Immature natural killer cell (primary cell): ENCODE results near the gene ZYX. TPM values are rescaled to one million over a fixed set of nuclear protein-coding genes. Genes with fewer than 3 reads are reported as not detected.

Experiments used
- DNase-seq, 3 donors: peaks; one replicate each; pipeline ENCODE4 v3.0.0; 2022; ENCODE audit warnings: mixed read lengths in 1 of 3
- H3K27ac Mint-ChIP-seq, 6 donors: one replicate each; pipeline ENCODE4 v1.8.0; 2020; ENCODE audit warnings: mixed read lengths in 6 of 6, mild to moderate bottlenecking in 5 of 6, inconsistent platforms in 4 of 6, moderate library complexity in 3 of 6
- H3K27me3 Mint-ChIP-seq, 3 donors: one replicate each; pipeline ENCODE4 v1.8.0; 2020 to 2021; ENCODE audit warnings: low read depth in 3 of 3, mild to moderate bottlenecking in 3 of 3, mixed read lengths in 3 of 3, moderate library complexity in 3 of 3, inconsistent platforms in 1 of 3
- H3K36me3 Mint-ChIP-seq, 3 donors: one replicate each; pipeline ENCODE4 v1.8.0; 2020; ENCODE audit warnings: mixed read lengths in 3 of 3, inconsistent platforms in 2 of 3, mild to moderate bottlenecking in 2 of 3
- H3K4me1 Mint-ChIP-seq, 2 donors: one replicate each; pipeline ENCODE4 v1.8.0; 2020; ENCODE audit warnings: inconsistent platforms in 2 of 2, mild to moderate bottlenecking in 2 of 2, mixed read lengths in 2 of 2, moderate library complexity in 1 of 2
- H3K4me3 Mint-ChIP-seq, 5 donors: one replicate each; pipeline ENCODE4 v1.8.0; 2020; ENCODE audit warnings: mild to moderate bottlenecking in 5 of 5, mixed read lengths in 5 of 5, inconsistent platforms in 3 of 5, moderate library complexity in 3 of 5
- H3K9me3 Mint-ChIP-seq, 6 donors: one replicate each; pipeline ENCODE4 v1.8.0; 2020; ENCODE audit warnings: mild to moderate bottlenecking in 6 of 6, mixed read lengths in 6 of 6, inconsistent platforms in 4 of 6, moderate library complexity in 3 of 6
- polyA plus RNA-seq, 3 donors: library from polyadenylated mRNA; unstranded; fragments of 300-500 nt; fragmentation: Illumina TruSeq; gene quantifications; one replicate each; pipeline ENCODE4 v1.2.3, GENCODE V29; 2021

ZYX gene
- polyA plus RNA-seq, 3 donors from 2014 or later: 50.7 to 144 (median 51.9) TPM

GRCh38 chr7:143434660-143435059 lies 53.5 kb downstream of the ZYX start:
- no peak overlapping the region for H3K27ac Mint-ChIP-seq
- no peak overlapping the region for H3K4me3 Mint-ChIP-seq
- DNase-seq: no peak
- H3K4me1 Mint-ChIP-seq: no peaks in the 10 kb centered on the region
- no peaks in the 10 kb centered on the region for H3K9me3 Mint-ChIP-seq
- H3K36me3 Mint-ChIP-seq: no peaks in the 10 kb centered on the region
- peaks cover 0 to 6% (median 1%) of the 10 kb centered on the region in 3 donors for H3K27me3 Mint-ChIP-seq

- DNase-seq: no peak
- Mint-ChIP-seq H3K36me3 (no peaks in the 10 kb centered on the region), H3K4me1 (no peaks in the 10 kb centered on the region), H3K4me3 (no peak overlapping the region), H3K27ac (no peak overlapping the region), H3K27me3 (peaks cover 0 to 6% (median 0%) of the 10 kb centered on the region in 3 donors), H3K9me3 (no peaks in the 10 kb centered on the region)
Measured at GRCh38 chr7:143435266-143435665, 54.1 kb downstream of the ZYX start.

- H3K27ac Mint-ChIP-seq: no peak overlapping the region
- no peak for DNase-seq
- H3K36me3 Mint-ChIP-seq: no peaks in the 10 kb centered on the region
- H3K4me3 Mint-ChIP-seq: no peak overlapping the region
- no peaks in the 10 kb centered on the region for H3K9me3 Mint-ChIP-seq
- peaks cover 0 to 3% (median 1%) of the 10 kb centered on the region in 3 donors for H3K27me3 Mint-ChIP-seq
- no peaks in the 10 kb centered on the region for H3K4me1 Mint-ChIP-seq
Measured at GRCh38 chr7:143436325-143436946, 55.3 kb downstream of the ZYX start.

- Mint-ChIP-seq H3K27ac (no peak overlapping the region), H3K9me3 (no peaks in the 10 kb centered on the region), H3K4me1 (no peaks in the 10 kb centered on the region), H3K4me3 (no peak overlapping the region), H3K36me3 (no peaks in the 10 kb centered on the region), H3K27me3 (peaks cover 0 to 3% (median 1%) of the 10 kb centered on the region in 3 donors)
- DNase-seq: no peak
Measured at GRCh38 chr7:143437578-143437977, 56.4 kb downstream of the ZYX start.

- peaks cover 0 to 1% (median 1%) of the 10 kb centered on the region in 3 donors for H3K27me3 Mint-ChIP-seq
- no peaks in the 10 kb centered on the region for H3K4me1 Mint-ChIP-seq
- H3K27ac Mint-ChIP-seq: no peak overlapping the region
- no peaks in the 10 kb centered on the region for H3K36me3 Mint-ChIP-seq
- no peaks in the 10 kb centered on the region for H3K9me3 Mint-ChIP-seq
- H3K4me3 Mint-ChIP-seq: no peak overlapping the region
- no peak for DNase-seq
Measured at GRCh38 chr7:143439866-143440265, 58.7 kb downstream of the ZYX start.

Other genes starting within 250 kb of the ZYX start
- not detected for gene PIP, start 249.3 kb upstream of the ZYX start, polyA plus RNA-seq
- not detected for gene TAS2R39, start 197.9 kb upstream of the ZYX start, polyA plus RNA-seq
- not detected for gene TAS2R40, start 159.3 kb upstream of the ZYX start, polyA plus RNA-seq
- 100 to 1,000 TPM; 238 to 266 (median 252) TPM for gene GSTK1, start 117.9 kb upstream of the ZYX start, polyA plus RNA-seq
- not detected for gene TMEM139, start 96.4 kb upstream of the ZYX start, polyA plus RNA-seq
- gene CASP2, start 93.0 kb upstream of the ZYX start, polyA plus RNA-seq: 10 to 100 TPM in 1 of 3 donors, 1 to 10 TPM in 2; 8.8 to 24.2 (median 9.8) TPM
- gene CLCN1, start 65.2 kb upstream of the ZYX start, polyA plus RNA-seq: under 1 TPM in 1 of 3 donors, not detected in 2; 0.07 TPM
- gene FAM131B, start 18.6 kb upstream of the ZYX start, polyA plus RNA-seq: 1 to 10 TPM; 1.2 to 2.3 (median 1.9) TPM
- under 1 TPM in 2 of 3 donors, not detected in 1; 0.22 to 0.51 TPM for gene EPHA1, start 27.5 kb downstream of the ZYX start, polyA plus RNA-seq
- not detected for gene TAS2R60, start 62.1 kb downstream of the ZYX start, polyA plus RNA-seq
- not detected for gene TAS2R41, start 96.5 kb downstream of the ZYX start, polyA plus RNA-seq
- not detected for gene CTAGE15, start 190.5 kb downstream of the ZYX start, polyA plus RNA-seq
- gene TCAF2, start 239.6 kb downstream of the ZYX start, polyA plus RNA-seq: 1 to 10 TPM; 1.8 to 4.1 (median 2.5) TPM